ENCODE data around the gene ARFGEF3. TPM values are rescaled to one million over a fixed set of nuclear protein-coding genes. Genes with fewer than 3 reads are reported as not detected.

ARFGEF3 gene
- total RNA-seq, 3 donors from 2014 or later = 0.16 to 0.53 (median 0.29) TPM

DNA sequence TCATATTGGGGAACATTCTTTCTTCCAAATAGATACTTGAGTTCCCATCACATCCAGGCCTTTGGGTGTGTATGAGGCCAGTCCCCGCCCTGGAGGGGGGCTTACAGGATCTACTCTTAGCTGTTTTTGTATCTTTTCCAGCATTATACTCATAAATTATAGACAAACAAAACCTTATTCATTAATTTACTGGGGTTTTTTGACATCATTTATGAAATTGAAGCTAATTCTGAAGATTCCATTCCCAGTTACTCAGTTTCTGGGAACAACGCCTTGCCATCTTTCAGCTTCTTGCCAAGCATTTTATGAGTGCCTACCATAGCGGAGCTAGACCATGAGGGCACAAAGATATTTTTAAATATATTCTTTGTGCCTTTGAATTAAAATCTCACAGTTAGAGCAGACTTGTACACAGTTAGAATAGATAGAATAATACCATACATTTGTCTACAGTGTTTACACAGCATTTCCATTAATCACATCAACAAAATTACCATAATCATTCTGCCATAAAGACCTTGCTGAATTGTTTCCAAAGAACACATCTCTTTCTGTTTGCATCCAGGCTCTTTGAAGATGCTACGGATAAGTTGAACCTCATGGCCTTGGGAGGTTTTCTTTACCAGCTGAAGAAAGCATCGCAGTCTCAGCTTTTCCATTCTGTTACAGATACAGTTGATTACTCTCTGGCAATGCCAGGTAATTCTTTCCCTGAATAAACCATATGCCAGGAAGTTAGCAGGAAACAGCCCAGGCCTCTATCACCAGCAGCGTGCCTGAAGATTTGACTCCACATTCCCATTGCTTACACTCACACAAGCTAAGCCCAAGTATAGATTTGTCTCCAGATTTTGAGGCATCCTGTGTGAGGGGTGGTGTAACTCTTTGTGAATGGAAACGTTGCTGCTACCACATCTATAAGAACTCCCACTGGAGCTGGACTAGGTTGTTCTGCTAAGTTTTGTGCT, 132.0 kb downstream of the ARFGEF3 start:
- Mint-ChIP-seq H3K27me3 (ENCODE audit: low read depth) (peaks cover 2% of the 10 kb centered on the region), H3K4me3 (no peak overlapping the region), H3K9me3 (no peaks in the 10 kb centered on the region), H3K4me1 (ENCODE audit: low read depth) (no peaks in the 10 kb centered on the region), H3K36me3 (ENCODE audit: insufficient read depth) (no peaks in the 10 kb centered on the region)
- DNase-seq = no peak
- no peak for ATAC-seq

GRCh38 chr6:138296381-138296780, 134.6 kb downstream of the ARFGEF3 start:
- H3K4me3 Mint-ChIP-seq = no peak overlapping the region
- no peak for DNase-seq
- ATAC-seq = no peak
- no peaks in the 10 kb centered on the region for H3K4me1 Mint-ChIP-seq (ENCODE audit: low read depth)
- peaks cover 9% of the 10 kb centered on the region for H3K27me3 Mint-ChIP-seq (ENCODE audit: low read depth)
- H3K9me3 Mint-ChIP-seq = no peaks in the 10 kb centered on the region
- no peaks in the 10 kb centered on the region for H3K36me3 Mint-ChIP-seq (ENCODE audit: insufficient read depth)

DNA sequence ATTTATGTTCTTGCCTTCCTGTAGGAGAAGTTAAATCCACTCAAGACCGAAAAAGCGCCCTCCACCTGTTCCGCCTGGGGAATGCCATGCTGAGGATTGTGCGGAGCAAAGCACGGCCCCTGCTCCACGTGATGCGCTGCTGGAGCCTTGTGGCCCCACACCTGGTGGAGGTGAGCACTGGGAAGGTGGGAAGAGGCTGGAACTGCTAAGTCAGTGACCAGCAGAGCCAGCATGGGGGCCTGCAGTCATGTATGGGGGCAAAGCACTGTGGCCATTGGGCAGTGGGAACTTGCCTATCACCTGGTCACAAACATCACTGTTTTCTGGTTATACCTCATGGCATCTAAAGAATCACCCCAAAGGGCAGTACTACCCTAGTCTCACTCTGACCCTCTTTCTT, 135.0 kb downstream of the ARFGEF3 start:
- DNase-seq (no peak), ATAC-seq (no peak)
- Mint-ChIP-seq H3K9me3 (no peaks in the 10 kb centered on the region), H3K4me3 (no peak overlapping the region), H3K27me3 (ENCODE audit: low read depth) (peaks cover 12% of the 10 kb centered on the region), H3K36me3 (ENCODE audit: insufficient read depth) (no peaks in the 10 kb centered on the region), H3K4me1 (ENCODE audit: low read depth) (no peaks in the 10 kb centered on the region)

DNA sequence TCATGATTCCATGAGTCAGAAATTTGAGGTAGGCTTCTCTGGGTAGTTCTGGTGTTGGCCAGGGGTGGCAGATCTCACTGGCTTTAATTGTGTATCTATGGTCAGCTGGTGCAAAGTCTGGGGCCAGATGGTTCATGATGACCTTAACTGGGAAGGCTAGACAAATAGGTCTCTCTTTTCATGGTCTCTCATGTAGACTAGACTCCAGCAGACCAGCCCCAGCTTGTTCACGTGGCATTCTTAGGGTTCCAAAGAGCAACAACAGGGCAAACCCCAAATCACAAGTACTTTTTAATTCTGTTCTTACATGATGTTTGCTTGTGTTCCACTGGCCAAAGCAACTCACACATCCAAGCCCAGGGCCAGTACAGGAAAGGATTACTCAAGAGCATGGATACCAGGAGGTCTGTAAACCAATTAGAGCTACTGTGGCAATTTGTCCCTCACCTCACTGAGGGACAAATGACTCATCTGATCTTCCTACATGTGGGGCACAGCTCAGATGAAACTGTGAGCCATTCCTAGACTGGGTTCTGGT, 136.1 kb downstream of the ARFGEF3 start:
- ATAC-seq = peak; percentile 46 to 48
- Mint-ChIP-seq H3K4me3 (no peak overlapping the region), H3K36me3 (ENCODE audit: insufficient read depth) (no peaks in the 10 kb centered on the region), H3K27me3 (ENCODE audit: low read depth) (peaks cover 12% of the 10 kb centered on the region), H3K4me1 (ENCODE audit: low read depth) (no peaks in the 10 kb centered on the region), H3K9me3 (no peaks in the 10 kb centered on the region)
- DNase-seq = no peak

GRCh38 chr6:138300469-138300868, 138.7 kb downstream of the ARFGEF3 start:
- Mint-ChIP-seq H3K36me3 (ENCODE audit: insufficient read depth) (no peaks in the 10 kb centered on the region), H3K4me1 (ENCODE audit: low read depth) (no peaks in the 10 kb centered on the region), H3K4me3 (no peak overlapping the region), H3K27me3 (ENCODE audit: low read depth) (peaks cover 16% of the 10 kb centered on the region), H3K9me3 (no peaks in the 10 kb centered on the region)
- DNase-seq (no peak), ATAC-seq (no peak)

DNA sequence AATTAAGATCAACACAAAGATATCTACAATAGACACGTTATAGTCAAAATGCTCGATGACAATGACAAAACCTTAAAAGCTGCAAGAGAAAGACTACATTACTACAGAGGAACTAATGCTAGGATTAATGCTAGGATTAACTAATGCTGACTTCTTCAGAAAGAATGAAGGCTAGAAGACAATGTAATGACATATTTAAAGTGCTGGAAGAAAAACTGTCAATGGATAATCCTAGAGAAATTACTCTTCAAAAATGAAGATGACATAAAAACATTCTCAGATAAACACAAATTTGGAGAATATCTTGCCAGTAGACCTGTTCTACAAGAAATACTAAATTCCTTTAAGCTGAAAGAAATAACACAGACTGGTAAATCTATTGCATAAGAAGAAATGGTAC, 140.8 kb downstream of the ARFGEF3 start:
- no peaks in the 10 kb centered on the region for H3K4me1 Mint-ChIP-seq (ENCODE audit: low read depth)
- no peaks in the 10 kb centered on the region for H3K36me3 Mint-ChIP-seq (ENCODE audit: insufficient read depth)
- no peak overlapping the region for H3K4me3 Mint-ChIP-seq
- peaks cover 16% of the 10 kb centered on the region for H3K27me3 Mint-ChIP-seq (ENCODE audit: low read depth)
- no peaks in the 10 kb centered on the region for H3K9me3 Mint-ChIP-seq
- DNase-seq = no peak
- no peak for ATAC-seq

DNA sequence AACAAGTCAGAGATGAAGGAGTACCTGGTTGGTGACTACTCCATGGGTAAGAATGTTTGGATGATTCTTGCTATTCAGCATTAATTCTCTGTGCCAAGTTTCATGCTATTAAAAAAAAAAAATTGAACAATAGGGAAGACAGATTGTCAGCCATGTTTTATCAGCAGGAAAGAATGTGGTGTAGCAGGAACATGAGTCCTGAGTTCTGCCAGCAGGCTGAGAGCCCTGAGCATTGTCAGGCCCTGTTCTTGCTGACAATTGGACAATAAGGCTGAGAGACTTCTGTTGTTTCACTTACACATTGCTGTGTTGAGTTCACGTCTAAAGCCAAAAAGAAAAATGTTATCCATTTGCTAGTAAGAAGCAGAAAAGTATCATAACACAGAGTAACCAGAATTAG, 145.6 kb downstream of the ARFGEF3 start:
- ATAC-seq (no peak), DNase-seq (no peak)
- Mint-ChIP-seq H3K4me1 (ENCODE audit: low read depth) (no peaks in the 10 kb centered on the region), H3K4me3 (no peak overlapping the region), H3K9me3 (no peaks in the 10 kb centered on the region), H3K27me3 (ENCODE audit: low read depth) (peaks cover 4% of the 10 kb centered on the region), H3K36me3 (ENCODE audit: insufficient read depth) (no peaks in the 10 kb centered on the region)

DNA sequence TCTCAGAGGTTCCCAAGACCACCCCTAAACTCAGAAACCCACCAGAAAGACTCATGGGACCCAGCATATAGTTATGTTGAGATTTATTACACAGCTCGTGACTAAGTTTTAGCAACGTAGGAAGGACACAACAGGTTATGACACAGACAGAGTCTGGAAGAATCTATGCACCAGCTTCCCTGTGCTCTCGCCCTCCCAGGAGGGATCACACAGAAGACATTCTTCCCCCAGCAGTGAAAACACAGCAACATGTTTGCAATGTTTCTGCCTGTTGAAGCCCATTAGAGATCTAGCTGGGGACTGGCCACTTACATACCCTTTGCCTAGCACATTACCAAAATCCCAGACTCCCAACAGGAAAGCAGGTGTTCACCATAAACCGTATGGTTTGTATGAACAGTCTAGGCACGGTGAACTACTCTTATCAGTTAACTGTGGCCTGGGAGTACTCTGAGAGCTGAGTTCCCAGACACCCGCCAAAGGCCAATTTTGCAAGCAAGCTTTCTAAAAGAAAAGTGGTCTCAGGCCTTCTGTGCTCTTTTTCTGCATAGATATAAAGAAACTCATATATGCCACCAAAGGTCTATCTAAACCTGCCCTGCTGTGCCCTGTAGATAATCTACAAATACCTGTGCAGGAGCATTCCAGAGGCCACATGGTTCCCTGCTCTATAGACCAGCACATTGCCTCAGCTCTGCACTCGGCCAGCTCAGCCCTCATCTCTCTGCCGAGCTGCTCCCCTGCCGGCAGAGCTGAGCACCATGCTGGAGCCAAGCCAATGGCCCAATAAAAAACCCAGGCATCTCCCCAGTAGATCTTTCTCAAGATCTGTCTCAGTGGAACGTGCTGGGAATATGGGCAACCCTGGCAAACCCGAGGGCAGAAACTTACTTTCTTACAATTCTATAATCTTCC, 146.3 kb downstream of the ARFGEF3 start:
- Mint-ChIP-seq H3K4me3 (no peak overlapping the region), H3K9me3 (no peaks in the 10 kb centered on the region), H3K27me3 (ENCODE audit: low read depth) (peaks cover 2% of the 10 kb centered on the region), H3K36me3 (ENCODE audit: insufficient read depth) (no peaks in the 10 kb centered on the region), H3K4me1 (ENCODE audit: low read depth) (no peaks in the 10 kb centered on the region)
- no peak for DNase-seq
- no peak for ATAC-seq

DNA sequence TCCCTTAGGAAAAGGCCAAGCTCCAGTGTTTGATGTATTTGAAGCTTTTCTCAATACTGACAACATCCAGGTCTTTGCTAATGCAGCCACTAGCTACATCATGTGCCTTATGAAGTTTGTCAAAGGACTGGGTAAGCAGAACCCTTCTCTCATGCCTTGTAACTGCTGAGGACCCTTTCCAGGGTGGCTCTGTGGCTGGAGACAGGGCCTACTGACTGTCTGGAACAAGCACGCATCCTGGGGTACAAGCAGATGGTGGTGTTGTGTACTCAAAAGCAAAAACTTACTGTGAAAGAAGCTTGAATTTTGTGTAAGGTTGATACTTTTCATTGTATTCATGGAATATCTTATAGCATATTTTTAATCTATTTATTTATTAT, 147.0 kb downstream of the ARFGEF3 start:
- Mint-ChIP-seq H3K4me1 (ENCODE audit: low read depth) (no peaks in the 10 kb centered on the region), H3K27me3 (ENCODE audit: low read depth) (no peaks in the 10 kb centered on the region), H3K9me3 (no peaks in the 10 kb centered on the region), H3K36me3 (ENCODE audit: insufficient read depth) (no peaks in the 10 kb centered on the region), H3K4me3 (no peak overlapping the region)
- DNase-seq = no peak
- ATAC-seq = no peak

GRCh38 chr6:138309695-138310094, 148.0 kb downstream of the ARFGEF3 start:
- no peaks in the 10 kb centered on the region for H3K27me3 Mint-ChIP-seq (ENCODE audit: low read depth)
- no peak for ATAC-seq

DNA sequence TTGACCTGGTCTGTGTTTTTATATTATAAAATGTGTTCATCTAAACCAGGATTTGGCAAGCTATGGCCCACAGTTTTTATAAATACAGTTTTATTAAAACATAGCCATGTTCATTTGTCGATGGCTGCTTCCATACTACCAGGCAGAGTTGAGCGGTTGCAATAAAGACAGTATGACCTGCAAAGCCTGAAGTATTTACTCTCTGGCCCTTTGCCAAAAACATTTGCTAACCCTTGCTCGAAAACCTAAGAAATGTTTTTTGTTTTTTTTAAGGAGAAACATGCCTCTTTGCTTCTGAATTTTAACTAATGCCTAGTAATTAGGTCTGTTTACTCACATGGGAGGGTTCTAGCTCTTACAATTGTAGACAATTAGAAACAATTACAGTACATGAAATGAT, 148.6 kb downstream of the ARFGEF3 start:
- Mint-ChIP-seq H3K36me3 (ENCODE audit: insufficient read depth) (no peaks in the 10 kb centered on the region), H3K27me3 (ENCODE audit: low read depth) (no peaks in the 10 kb centered on the region), H3K4me3 (no peak overlapping the region), H3K9me3 (no peaks in the 10 kb centered on the region), H3K4me1 (ENCODE audit: low read depth) (no peaks in the 10 kb centered on the region)
- ATAC-seq (no peak), DNase-seq (no peak)

More at GRCh38 chr6:138309695-138310094, 148.0 kb downstream of the ARFGEF3 start:
- no peaks in the 10 kb centered on the region for H3K36me3 Mint-ChIP-seq (ENCODE audit: insufficient read depth)
- no peaks in the 10 kb centered on the region for H3K9me3 Mint-ChIP-seq
- H3K4me3 Mint-ChIP-seq = no peak overlapping the region
- no peak for DNase-seq
- no peaks in the 10 kb centered on the region for H3K4me1 Mint-ChIP-seq (ENCODE audit: low read depth)

DNA sequence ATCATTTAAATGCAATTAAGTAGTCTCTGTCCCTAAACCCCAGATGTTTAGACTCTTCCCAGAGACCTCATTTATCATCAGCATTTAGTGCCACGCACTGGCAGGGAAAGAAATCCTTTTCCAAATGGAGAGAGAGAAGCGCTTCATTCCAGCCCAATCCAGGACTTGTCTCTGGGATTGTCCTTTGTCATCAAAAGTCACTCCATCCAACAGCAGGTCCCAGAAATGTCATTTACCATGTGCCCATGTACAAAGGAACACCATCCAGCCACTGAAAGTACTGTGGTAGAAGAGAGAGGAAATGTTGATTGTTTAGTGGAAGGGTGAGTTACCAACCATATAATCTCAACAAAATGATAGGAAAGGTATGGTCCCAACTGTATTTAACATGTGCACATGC, 149.1 kb downstream of the ARFGEF3 start:
- no peaks in the 10 kb centered on the region for H3K4me1 Mint-ChIP-seq (ENCODE audit: low read depth)
- no peaks in the 10 kb centered on the region for H3K27me3 Mint-ChIP-seq (ENCODE audit: low read depth)
- no peaks in the 10 kb centered on the region for H3K9me3 Mint-ChIP-seq
- ATAC-seq = no peak
- no peak for DNase-seq
- H3K4me3 Mint-ChIP-seq = no peak overlapping the region
- no peaks in the 10 kb centered on the region for H3K36me3 Mint-ChIP-seq (ENCODE audit: insufficient read depth)

- H3K27me3 Mint-ChIP-seq (ENCODE audit: low read depth) = no peaks in the 10 kb centered on the region
- no peaks in the 10 kb centered on the region for H3K4me1 Mint-ChIP-seq (ENCODE audit: low read depth)
- ATAC-seq = no peak
- no peaks in the 10 kb centered on the region for H3K36me3 Mint-ChIP-seq (ENCODE audit: insufficient read depth)
- H3K4me3 Mint-ChIP-seq = no peak overlapping the region
- no peak for DNase-seq
- no peaks in the 10 kb centered on the region for H3K9me3 Mint-ChIP-seq
Measured at GRCh38 chr6:138311268-138311667, 149.5 kb downstream of the ARFGEF3 start.

DNA sequence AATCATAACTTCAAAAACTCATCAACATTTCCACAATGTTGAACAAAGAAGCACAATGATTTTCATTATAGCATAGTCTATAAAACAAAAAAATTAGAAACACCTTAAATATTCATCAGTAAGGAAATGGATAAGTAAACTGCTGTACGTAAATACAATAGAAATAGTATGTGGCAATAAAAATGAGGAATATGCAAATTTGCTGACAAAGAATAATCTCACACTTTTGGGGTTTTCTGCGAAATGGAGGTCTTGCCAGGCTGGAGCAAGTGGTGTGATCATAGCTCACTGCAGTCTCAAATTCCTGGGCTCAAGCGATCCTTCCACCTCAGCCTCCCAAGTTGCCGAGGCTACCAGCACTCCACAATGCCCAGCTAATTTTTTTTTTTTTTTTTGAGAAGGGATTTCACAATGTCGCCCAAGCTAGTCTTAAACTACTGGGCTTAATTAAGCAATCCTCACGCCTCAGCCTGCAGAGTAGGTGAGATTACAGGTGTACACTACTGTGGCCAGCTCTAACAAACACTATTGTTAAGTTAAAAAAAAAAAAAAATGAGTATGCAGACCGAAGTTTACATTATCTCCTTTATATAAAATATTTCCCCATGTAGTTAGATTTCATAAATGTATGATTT, 157.1 kb downstream of the ARFGEF3 start:
- Mint-ChIP-seq H3K36me3 (ENCODE audit: insufficient read depth) (no peaks in the 10 kb centered on the region), H3K9me3 (peaks cover 10% of the 10 kb centered on the region), H3K4me1 (ENCODE audit: low read depth) (no peaks in the 10 kb centered on the region), H3K4me3 (no peak overlapping the region), H3K27me3 (ENCODE audit: low read depth) (peaks cover 14% of the 10 kb centered on the region)
- DNase-seq (no peak), ATAC-seq (no peak)

Data from activated T-cell treated with anti-CD3 and anti-CD28 coated beads, Interleukin-2, amount 50 U/mL, for 4 hours (primary cell).